ENCODE results near the gene KAZN.

DNA sequence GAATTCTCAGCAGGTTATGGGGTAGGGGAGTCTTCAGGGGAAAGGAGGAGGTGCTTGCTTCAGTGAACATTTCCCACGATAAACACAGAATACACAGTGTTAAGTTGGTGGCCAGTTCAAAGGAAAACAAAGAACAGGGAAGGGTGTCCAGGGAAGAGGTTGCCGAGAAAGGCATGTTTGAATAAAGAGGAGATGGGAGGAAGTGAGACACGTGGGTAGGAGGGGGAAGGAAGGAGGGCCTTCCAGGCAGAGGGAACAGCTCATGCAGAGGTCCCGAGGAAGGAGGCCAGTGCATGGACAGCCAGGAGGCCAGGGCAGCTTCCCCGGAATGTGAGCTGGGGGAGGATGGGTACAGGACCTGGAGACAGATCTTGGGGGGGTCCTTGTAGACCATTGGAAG lies 424.7 kb downstream of the KAZN start:
- TF ChIP-seq, protein P1, sequence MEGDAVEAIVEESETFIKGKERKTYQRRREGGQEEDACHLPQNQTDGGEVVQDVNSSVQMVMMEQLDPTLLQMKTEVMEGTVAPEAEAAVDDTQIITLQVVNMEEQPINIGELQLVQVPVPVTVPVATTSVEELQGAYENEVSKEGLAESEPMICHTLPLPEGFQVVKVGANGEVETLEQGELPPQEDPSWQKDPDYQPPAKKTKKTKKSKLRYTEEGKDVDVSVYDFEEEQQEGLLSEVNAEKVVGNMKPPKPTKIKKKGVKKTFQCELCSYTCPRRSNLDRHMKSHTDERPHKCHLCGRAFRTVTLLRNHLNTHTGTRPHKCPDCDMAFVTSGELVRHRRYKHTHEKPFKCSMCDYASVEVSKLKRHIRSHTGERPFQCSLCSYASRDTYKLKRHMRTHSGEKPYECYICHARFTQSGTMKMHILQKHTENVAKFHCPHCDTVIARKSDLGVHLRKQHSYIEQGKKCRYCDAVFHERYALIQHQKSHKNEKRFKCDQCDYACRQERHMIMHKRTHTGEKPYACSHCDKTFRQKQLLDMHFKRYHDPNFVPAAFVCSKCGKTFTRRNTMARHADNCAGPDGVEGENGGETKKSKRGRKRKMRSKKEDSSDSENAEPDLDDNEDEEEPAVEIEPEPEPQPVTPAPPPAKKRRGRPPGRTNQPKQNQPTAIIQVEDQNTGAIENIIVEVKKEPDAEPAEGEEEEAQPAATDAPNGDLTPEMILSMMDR (optimal IDR thresholded peaks at IDR 0.05 in 1 of 3, IDR thresholded peaks at IDR 0.05 in 1 of 3, conservative IDR thresholded peaks at IDR 0.05 in 1 of 3; ENCODE audit: extremely low read depth in 1 of 3, insufficient read depth in 2 of 3, low read length in 3 of 3) = no peak
- no peak for TF ChIP-seq EZH2 (IDR thresholded peaks at IDR 0.05; ENCODE audit: low read length)
